Muscle of leg (tissue), 16 donors: ENCODE measurements around the gene GPAT2. TPM values are rescaled to one million over a fixed set of nuclear protein-coding genes. Genes with fewer than 3 reads are reported as not detected.
"Not testable (repeated sequence)": the region's sequence is repeated elsewhere in the genome, so short reads cannot be mapped to it uniquely, and the experiment has no call there.

Experiments
- DNase-seq: peaks from one replicate; pipeline ENCODE4 v3.0.0; 2013
- H3K27ac ChIP-seq: one replicate; pipeline ENCODE4 v1.5.1; 2013; ENCODE audit warnings: mild to moderate bottlenecking, low read length, control low read depth
- H3K27me3 ChIP-seq: one replicate; pipeline ENCODE4 v1.6.1; 2013; ENCODE audit warnings: low read length; ENCODE audit not compliant: control insufficient read depth, insufficient read depth
- H3K36me3 ChIP-seq: one replicate; pipeline ENCODE4 v1.6.1; 2013; ENCODE audit warnings: low read length; ENCODE audit not compliant: control insufficient read depth, insufficient read depth
- H3K4me1 ChIP-seq: one replicate; pipeline ENCODE4 v1.6.1; 2013; ENCODE audit warnings: low read length; ENCODE audit not compliant: control insufficient read depth, insufficient read depth
- H3K4me3 ChIP-seq: one replicate; pipeline ENCODE4 v1.5.1; 2013; ENCODE audit warnings: low read length, control low read depth
- H3K9me3 ChIP-seq: replicated peaks from 2 replicates; pipeline ENCODE4 v1.6.1; 2013; ENCODE audit warnings: low read depth, low read length; ENCODE audit not compliant: control insufficient read depth
- WGBS: methylation state at CpG from one replicate; pipeline ENCODE4 v1.1.5; 2013; ENCODE audit warnings: missing lambda C conversion rate; ENCODE audit not compliant: insufficient coverage; 5-methylcytosine and 5-hydroxymethylcytosine counted together
- long read RNA-seq, 11 donors: transcript quantifications; one replicate each; lab custom pipeline, GENCODE V29; 2026
- polyA plus RNA-seq, 8 donors: library from polyadenylated mRNA; unstranded; fragments of 120-200 nt; gene quantifications; one replicate each; pipeline versions ENCODE4 v1.2.1 to v1.2.3, GENCODE V29; 2013; ENCODE audit warnings: inconsistent platforms in 1 of 8, low replicate concordance in 1 of 8; ENCODE audit not compliant: insufficient read length in 8 of 8, insufficient read depth in 1 of 8
- total RNA-seq: library from RNA; stranded (reverse); fragments of 120-200 nt; gene quantifications from one replicate; pipeline ENCODE4 v1.2.4, GENCODE V29; 2013

The GPAT2 gene
- 2.4 TPM for total RNA-seq
- polyA plus RNA-seq, result 10 to 100 TPM in 1 of 8 donors, 1 to 10 TPM in 7; 2.1 to 13.8 (median 8.0) TPM
- long read RNA-seq, donor 1, result 0 reads
- long read RNA-seq, donor 2, result 0 reads
- long read RNA-seq, donor 3, result 0 reads
- long read RNA-seq, donor 4, result 0 reads
- long read RNA-seq, donor 5, result 0 reads
- long read RNA-seq, donor 6, result 0 reads
- long read RNA-seq, donor 7, result 0 reads
- long read RNA-seq, donor 8, result 0 reads
- long read RNA-seq, donor 9, result 0 reads
- long read RNA-seq, donor 10, result 0 reads
- long read RNA-seq, donor 11, result 0 reads

- not testable (repeated sequence) for DNase-seq, H3K9me3 ChIP-seq, H3K36me3 ChIP-seq, H3K4me1 ChIP-seq, H3K27me3 ChIP-seq, H3K4me3 ChIP-seq, H3K27ac ChIP-seq
- no CpG with 5 or more reads among the region's 34 CpGs for WGBS
Measured at GRCh38 chr2:96034792-96035191, at the start of gene GPAT2. GPAT2 (minus strand) TSS chr2:96034916; CDS start chr2:96032359, 2,557 bp downstream.

GRCh38 chr2:96083989-96084857 is 49.5 kb upstream of the GPAT2 start:
- Histone ChIP-seq H3K27ac (no peak overlapping the region), H3K4me3 (no peak overlapping the region), H3K9me3 (no peaks in the 10 kb centered on the region), H3K36me3 (no peaks in the 10 kb centered on the region), H3K27me3 (no peaks in the 10 kb centered on the region), H3K4me1 (peaks cover 20% of the 10 kb centered on the region)
- WGBS, result 82% methylated on average over 20 of the region's 22 CpGs
- no peak for DNase-seq

DNA sequence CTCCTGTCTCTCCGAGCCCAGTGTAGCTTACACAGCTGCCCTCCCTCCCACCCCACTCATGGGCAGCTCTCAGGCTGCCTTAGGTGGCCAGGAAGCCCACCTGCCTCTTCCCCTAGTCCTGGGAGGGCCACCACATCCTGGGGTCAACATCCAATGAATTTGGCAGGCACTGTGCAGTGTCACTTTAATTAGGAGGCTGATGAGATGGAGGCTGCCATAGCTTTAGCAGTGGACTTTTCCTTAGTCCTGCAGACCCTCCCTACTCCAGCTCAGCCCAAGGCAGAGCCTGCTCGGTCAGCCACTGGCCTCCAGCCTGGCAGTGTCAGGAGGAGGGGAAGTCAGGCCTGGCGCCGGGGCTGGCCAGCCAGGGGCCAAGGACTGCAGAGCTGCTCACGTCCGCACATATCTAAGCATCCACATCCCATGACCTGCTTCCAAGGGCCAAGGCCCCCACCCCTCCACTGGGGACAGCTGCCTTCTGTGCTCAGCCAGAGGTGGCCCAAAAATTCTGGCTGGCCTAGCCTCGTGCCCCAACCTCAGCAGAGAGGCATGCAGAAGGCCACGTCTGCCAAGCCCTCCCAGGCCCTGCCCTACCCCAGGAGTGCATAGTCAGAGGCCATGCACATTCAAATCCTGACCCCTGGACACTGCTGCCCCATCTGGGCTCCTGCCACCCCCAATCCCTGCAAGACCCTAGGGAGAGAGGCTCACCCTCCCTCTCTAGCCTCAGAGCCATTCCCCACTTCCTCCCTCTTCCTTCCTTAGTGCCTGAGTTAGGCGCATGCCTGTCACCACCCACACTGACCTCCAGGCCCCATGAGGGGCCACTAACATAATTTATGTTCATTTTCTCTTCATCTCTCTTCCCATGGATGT is 48.6 kb upstream of the GPAT2 start:
- Histone ChIP-seq H3K27me3 (no peaks in the 10 kb centered on the region), H3K4me1 (peaks cover 20% of the 10 kb centered on the region), H3K36me3 (no peaks in the 10 kb centered on the region), H3K9me3 (no peaks in the 10 kb centered on the region), H3K4me3 (no peak overlapping the region), H3K27ac (no peak overlapping the region)
- peak; percentile 36 for DNase-seq
- 61% methylated on average over 4 of the region's 9 CpGs for WGBS

- no peaks in the 10 kb centered on the region for H3K27me3 ChIP-seq
- DNase-seq, result peak; percentile 44
- 82% methylated on average over 13 of the region's 14 CpGs for WGBS
- H3K27ac ChIP-seq, result no peak overlapping the region
- peaks cover 20% of the 10 kb centered on the region for H3K4me1 ChIP-seq
- H3K36me3 ChIP-seq, result no peaks in the 10 kb centered on the region
- no peak overlapping the region for H3K4me3 ChIP-seq
- no peaks in the 10 kb centered on the region for H3K9me3 ChIP-seq
Measured at GRCh38 chr2:96082211-96083063, 47.7 kb upstream of the GPAT2 start.

GRCh38 chr2:96081042-96081441 is 46.3 kb upstream of the GPAT2 start:
- no peak for DNase-seq
- Histone ChIP-seq H3K27ac (no peak overlapping the region), H3K4me1 (peaks cover 20% of the 10 kb centered on the region), H3K36me3 (no peaks in the 10 kb centered on the region), H3K4me3 (no peak overlapping the region), H3K27me3 (no peaks in the 10 kb centered on the region), H3K9me3 (no peaks in the 10 kb centered on the region)
- no CpG with 5 or more reads among the region's 2 CpGs for WGBS

- H3K4me3 ChIP-seq, result no peak overlapping the region
- peaks cover 34% of the 10 kb centered on the region for H3K4me1 ChIP-seq
- H3K9me3 ChIP-seq, result peaks cover 3% of the 10 kb centered on the region
- no peaks in the 10 kb centered on the region for H3K36me3 ChIP-seq
- no peak overlapping the region for H3K27ac ChIP-seq
- no CpG with 5 or more reads among the region's 2 CpGs for WGBS
- no peaks in the 10 kb centered on the region for H3K27me3 ChIP-seq
- DNase-seq, result no peak
Measured at GRCh38 chr2:96075199-96075771, 40.6 kb upstream of the GPAT2 start.

DNA sequence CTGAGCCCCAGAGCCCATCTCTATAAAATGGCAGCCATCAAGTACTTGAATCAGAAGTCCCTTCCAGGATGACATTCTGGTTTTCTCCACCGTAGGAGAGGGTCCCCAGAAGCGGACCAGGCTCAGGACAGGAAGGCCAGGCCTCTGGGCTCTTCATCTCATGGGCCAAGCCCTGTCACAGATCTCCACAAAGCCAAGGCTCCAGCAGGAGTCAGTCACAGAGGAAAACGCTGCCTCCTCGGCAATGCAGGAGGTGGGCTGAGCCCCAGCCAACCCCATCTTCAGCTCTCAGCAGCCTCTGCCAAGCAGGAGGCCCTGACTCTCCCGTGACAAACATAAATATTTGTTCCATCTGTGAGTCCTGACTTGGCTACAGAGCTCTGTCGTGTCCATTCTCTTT is 39.4 kb upstream of the GPAT2 start:
- Histone ChIP-seq H3K27me3 (no peaks in the 10 kb centered on the region), H3K9me3 (peaks cover 3% of the 10 kb centered on the region), H3K36me3 (no peaks in the 10 kb centered on the region), H3K27ac (no peak overlapping the region), H3K4me3 (no peak overlapping the region), H3K4me1 (peaks cover 36% of the 10 kb centered on the region)
- DNase-seq, result peak; percentile 26
- 36% methylated on average over 4 of the region's 6 CpGs for WGBS

- Histone ChIP-seq H3K27me3 (no peaks in the 10 kb centered on the region), H3K4me3 (no peak overlapping the region), H3K27ac (peak overlapping the region; percentile 80), H3K36me3 (no peaks in the 10 kb centered on the region), H3K9me3 (peaks cover 3% of the 10 kb centered on the region), H3K4me1 (peaks cover 36% of the 10 kb centered on the region)
- DNase-seq, result no peak
- 100% methylated on average over 1 of the region's 7 CpGs for WGBS
Measured at GRCh38 chr2:96073170-96073775, 38.6 kb upstream of the GPAT2 start.

GRCh38 chr2:96072746-96073145 is 38.0 kb upstream of the GPAT2 start:
- Histone ChIP-seq H3K4me3 (no peak overlapping the region), H3K9me3 (peaks cover 3% of the 10 kb centered on the region), H3K27ac (peak overlapping the region; percentile 80), H3K36me3 (no peaks in the 10 kb centered on the region), H3K4me1 (peaks cover 36% of the 10 kb centered on the region), H3K27me3 (no peaks in the 10 kb centered on the region)
- DNase-seq, result no peak
- WGBS, result 79% methylated on average over 8 of the region's 11 CpGs
